ENCODE measurements around the gene CRP. TPM values are rescaled to one million over a fixed set of nuclear protein-coding genes. Genes with fewer than 3 reads are reported as not detected.

Gene CRP
- total and polyA plus RNA-seq, 2 of the 13 experiments (the other 11 are each of a cell fraction or from before 2014, with no cell fraction given), result not detected

DNA sequence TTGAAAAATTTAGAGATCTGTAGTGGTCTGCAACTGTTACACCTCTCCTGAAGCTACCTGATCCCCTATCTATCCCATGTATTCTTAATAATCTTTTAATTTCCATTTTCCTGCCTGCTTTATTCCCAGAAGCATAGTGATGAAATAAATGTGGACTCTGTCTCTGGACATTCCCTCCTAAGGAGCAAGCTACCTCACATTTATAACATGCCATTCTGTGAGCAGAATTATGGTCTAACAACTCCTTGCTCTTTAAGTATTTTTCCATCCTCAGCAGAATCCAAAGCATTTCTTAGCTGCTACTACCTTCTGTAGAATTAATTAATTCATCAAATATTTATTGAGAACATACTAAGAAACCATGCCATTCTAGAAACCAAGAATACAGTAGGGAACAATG lies 15.1 kb downstream of the CRP start:
- H3K27me3 ChIP-seq (ENCODE audit: control insufficient read depth in 1 of 2, insufficient read depth in 2 of 2, low read length in 2 of 2), result no peaks in the 10 kb centered on the region
- ChIA-PET POLR2A (no interaction called here), CTCF (ENCODE audit: low intra/inter-chr PET ratio, low total read pairs) (no interaction called here)
- H2AFZ ChIP-seq (ENCODE audit: low read length), result no peak overlapping the region
- no peak overlapping the region for H3K4me3 ChIP-seq (replicated peaks in 1 of 3; ENCODE audit: insufficient read depth in 1 of 3, low read depth in 2 of 3, low read length in 3 of 3)
- no peaks in the 10 kb centered on the region for H3K36me3 ChIP-seq (replicated peaks in 1 of 2; ENCODE audit: control insufficient read depth in 1 of 2, insufficient read depth in 2 of 2, low read length in 2 of 2)
- H3K4me2 ChIP-seq (ENCODE audit: low read depth, low read length), result no peak overlapping the region
- H3K9me3 ChIP-seq (ENCODE audit: low read length), result no peaks in the 10 kb centered on the region
- H3K4me1 ChIP-seq (ENCODE audit: insufficient read depth, low read length), result no peaks in the 10 kb centered on the region
- H3K27ac ChIP-seq (ENCODE audit: extremely low read length, insufficient read depth, low read length), result no peak overlapping the region
- H3K9ac ChIP-seq (ENCODE audit: insufficient read depth, low read depth, low read length), result no peak overlapping the region
- ATAC-seq (no peak), FAIRE-seq (no peak), DNase-seq (ENCODE audit: low spot score) (no peak)
- no peaks in the 10 kb centered on the region for H4K20me1 ChIP-seq (ENCODE audit: insufficient read depth, low read length)
- no peaks in the 10 kb centered on the region for H3K79me2 ChIP-seq (ENCODE audit: insufficient read depth, low read length)
- in situ Hi-C loops (cut with HindIII; ENCODE audit: extremely low pct_ligation_motif_present, low pct_unique_long_range_greater_than_20kb), result no loop called here
- TF ChIP-seq, protein P1, sequence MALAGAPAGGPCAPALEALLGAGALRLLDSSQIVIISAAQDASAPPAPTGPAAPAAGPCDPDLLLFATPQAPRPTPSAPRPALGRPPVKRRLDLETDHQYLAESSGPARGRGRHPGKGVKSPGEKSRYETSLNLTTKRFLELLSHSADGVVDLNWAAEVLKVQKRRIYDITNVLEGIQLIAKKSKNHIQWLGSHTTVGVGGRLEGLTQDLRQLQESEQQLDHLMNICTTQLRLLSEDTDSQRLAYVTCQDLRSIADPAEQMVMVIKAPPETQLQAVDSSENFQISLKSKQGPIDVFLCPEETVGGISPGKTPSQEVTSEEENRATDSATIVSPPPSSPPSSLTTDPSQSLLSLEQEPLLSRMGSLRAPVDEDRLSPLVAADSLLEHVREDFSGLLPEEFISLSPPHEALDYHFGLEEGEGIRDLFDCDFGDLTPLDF (CRISPR knock-in tag; IDR thresholded peaks at IDR 0.05), result no peak
- TF ChIP-seq ZNF724P (CRISPR knock-in tag; IDR thresholded peaks at IDR 0.05; ENCODE audit: borderline replicate concordance), result no peak
- TF ChIP-seq ZC3H13 (CRISPR knock-in tag; IDR thresholded peaks at IDR 0.05), result no peak
- TF ChIP-seq, protein P2, sequence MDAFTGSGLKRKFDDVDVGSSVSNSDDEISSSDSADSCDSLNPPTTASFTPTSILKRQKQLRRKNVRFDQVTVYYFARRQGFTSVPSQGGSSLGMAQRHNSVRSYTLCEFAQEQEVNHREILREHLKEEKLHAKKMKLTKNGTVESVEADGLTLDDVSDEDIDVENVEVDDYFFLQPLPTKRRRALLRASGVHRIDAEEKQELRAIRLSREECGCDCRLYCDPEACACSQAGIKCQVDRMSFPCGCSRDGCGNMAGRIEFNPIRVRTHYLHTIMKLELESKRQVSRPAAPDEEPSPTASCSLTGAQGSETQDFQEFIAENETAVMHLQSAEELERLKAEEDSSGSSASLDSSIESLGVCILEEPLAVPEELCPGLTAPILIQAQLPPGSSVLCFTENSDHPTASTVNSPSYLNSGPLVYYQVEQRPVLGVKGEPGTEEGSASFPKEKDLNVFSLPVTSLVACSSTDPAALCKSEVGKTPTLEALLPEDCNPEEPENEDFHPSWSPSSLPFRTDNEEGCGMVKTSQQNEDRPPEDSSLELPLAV (CRISPR knock-in tag; conservative IDR thresholded peaks at IDR 0.05; ENCODE audit: low read depth), result no peak
- no TSS peak for BruUV-seq (replicated peaks)
- intact Hi-C loops (cut with micrococcal nuclease; ENCODE audit: unreplicated experiment), result no loop called here

DNA sequence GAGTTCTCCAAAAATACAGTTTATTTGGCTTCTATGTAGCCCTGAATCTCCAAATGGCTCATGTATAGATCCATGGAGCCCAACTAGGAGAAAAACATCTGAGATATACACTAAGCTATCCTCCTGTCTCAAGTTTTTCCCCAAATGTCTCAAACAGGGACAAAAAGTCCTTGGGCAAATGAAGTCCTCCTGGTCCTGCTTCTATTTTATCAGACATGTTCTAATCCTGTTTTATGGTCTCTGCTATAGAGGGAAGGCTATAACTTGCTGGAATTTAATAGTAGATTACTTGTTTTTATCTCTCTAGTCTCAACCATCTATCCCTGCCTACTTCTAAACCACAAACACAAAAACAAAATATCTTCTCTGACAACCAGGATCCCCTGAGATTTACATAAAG lies 26.9 kb downstream of the CRP start:
- H3K27me3 ChIP-seq (ENCODE audit: control insufficient read depth in 1 of 2, insufficient read depth in 2 of 2, low read length in 2 of 2), result no peaks in the 10 kb centered on the region
- FAIRE-seq, result no peak
- in situ Hi-C loops (cut with HindIII; ENCODE audit: extremely low pct_ligation_motif_present, low pct_unique_long_range_greater_than_20kb), result no loop called here

More for the DNA sequence above, 26.9 kb downstream of the CRP start:
- TF ChIP-seq ZFY (CRISPR knock-in tag; IDR thresholded peaks at IDR 0.05) (no peak), ZNF180 (CRISPR knock-in tag; IDR thresholded peaks at IDR 0.05; ENCODE audit: borderline replicate concordance, low read depth) (no peak), YEATS4 (CRISPR knock-in tag; IDR thresholded peaks at IDR 0.05; ENCODE audit: borderline replicate concordance) (no peak)
- Histone ChIP-seq H3K27ac (ENCODE audit: extremely low read length, insufficient read depth, low read length) (no peak overlapping the region), H3K9ac (ENCODE audit: insufficient read depth, low read depth, low read length) (no peak overlapping the region), H3K9me3 (ENCODE audit: low read length) (no peaks in the 10 kb centered on the region), H3K36me3 (replicated peaks in 1 of 2; ENCODE audit: control insufficient read depth in 1 of 2, insufficient read depth in 2 of 2, low read length in 2 of 2) (no peaks in the 10 kb centered on the region), H2AFZ (ENCODE audit: low read length) (no peak overlapping the region), H3K4me1 (ENCODE audit: insufficient read depth, low read length) (no peaks in the 10 kb centered on the region), H4K20me1 (ENCODE audit: insufficient read depth, low read length) (no peaks in the 10 kb centered on the region), H3K4me2 (ENCODE audit: low read depth, low read length) (no peak overlapping the region), H3K4me3 (replicated peaks in 1 of 3; ENCODE audit: insufficient read depth in 1 of 3, low read depth in 2 of 3, low read length in 3 of 3) (no peak overlapping the region), H3K79me2 (ENCODE audit: insufficient read depth, low read length) (no peaks in the 10 kb centered on the region)
- intact Hi-C loops (cut with micrococcal nuclease; ENCODE audit: unreplicated experiment), result no loop called here
- BruUV-seq (replicated peaks), result no TSS peak
- POLR2A ChIA-PET, result no interaction called here
- ATAC-seq, result no peak
- CTCF ChIA-PET (ENCODE audit: low intra/inter-chr PET ratio, low total read pairs), result no interaction called here
- no peak for DNase-seq (ENCODE audit: low spot score)

Data from HepG2 (cell line).